Ascending aorta (tissue), 2 donors: ENCODE results near the gene CCNL2. TPM values are rescaled to one million over a fixed set of nuclear protein-coding genes. Genes with fewer than 3 reads are reported as not detected.
"Not testable (repeated sequence)": the region's sequence is repeated elsewhere in the genome, so short reads cannot be mapped to it uniquely, and the experiment has no call there.

Source experiments
- DNase-seq, 2 donors: peaks; one replicate each; pipeline ENCODE4 v3.0.0-alpha.2; 2019; ENCODE audit warnings: low spot score in 2 of 2
- H3K27ac ChIP-seq, 2 donors: fragments of 200-600 bp; sonication (generic); one replicate each; pipeline ENCODE4 v1.5.1; 2016 to 2017; ENCODE audit warnings: mild to moderate bottlenecking in 1 of 2
- H3K27me3 ChIP-seq: fragments of 200-600 bp; sonication (generic); one replicate; pipeline ENCODE4 v1.5.1; 2017
- H3K36me3 ChIP-seq, 2 donors: fragments of 200-600 bp; sonication (generic); one replicate each; pipeline ENCODE4 v1.5.1; 2016
- H3K4me1 ChIP-seq, 2 donors: fragments of 200-600 bp; sonication (generic); one replicate each; pipeline ENCODE4 v1.5.1; 2016 to 2017; ENCODE audit warnings: mild to moderate bottlenecking in 1 of 2
- H3K4me3 ChIP-seq, 2 donors: fragments of 200-600 bp; sonication (generic); one replicate each; pipeline ENCODE4 v1.5.1; 2016 to 2017; ENCODE audit warnings: mild to moderate bottlenecking in 1 of 2
- H3K9me3 ChIP-seq, 2 donors: fragments of 200-600 bp; sonication (generic); one replicate each; pipeline ENCODE4 v1.5.1; 2016
- CTCF ChIP-seq, 3 experiments: fragments of 200-600 bp in 2 of 3; fragments of 450-650 bp in 1 of 3; sonication (generic) in 2 of 3; IDR thresholded peaks; one replicate each; pipeline ENCODE4 v1.5.1; 2016 to 2019; ENCODE audit warnings: antibody characterized with exemption in 3 of 3, mild to moderate bottlenecking in 1 of 3, moderate library complexity in 1 of 3
- intact Hi-C: fragments of 100-400 bp; cut with DNase I; formaldehyde crosslinking; loops from one replicate; pipeline ENCODE4 v1.15.1; 2023
- total RNA-seq: library from RNA; depleted of rRNA; stranded (reverse); fragments of >200 nt; gene quantifications from one replicate; pipeline ENCODE4 v1.1.0, GENCODE V29; 2016

The CCNL2 gene
- total RNA-seq, 1 donor from 2014 or later = 150 TPM

GRCh38 chr1:1371746-1372711, 27.1 kb downstream of the CCNL2 start:
- peak in 1 of 2 donors; percentile 79 for DNase-seq
- peak; percentile 88 to 97 (median 96) for TF ChIP-seq CTCF (IDR thresholded peaks at IDR 0.05)
- H3K36me3 ChIP-seq = peaks cover 7 to 9% of the 10 kb centered on the region in 2 donors
- H3K27me3 ChIP-seq = no peaks in the 10 kb centered on the region
- no peak overlapping the region for H3K27ac ChIP-seq
- intact Hi-C loops = no loop called here
- H3K9me3 ChIP-seq = no peaks in the 10 kb centered on the region
- peaks cover 23 to 26% of the 10 kb centered on the region in 2 donors for H3K4me1 ChIP-seq
- H3K4me3 ChIP-seq = no peak overlapping the region

- H3K27ac ChIP-seq = no peak overlapping the region
- H3K4me1 ChIP-seq = peaks cover 23 to 26% of the 10 kb centered on the region in 2 donors
Measured at GRCh38 chr1:1371364-1371745, 27.8 kb downstream of the CCNL2 start.

GRCh38 chr1:1370771-1371300, 28.3 kb downstream of the CCNL2 start:
- Histone ChIP-seq H3K9me3 (no peaks in the 10 kb centered on the region), H3K4me1 (peaks cover 20 to 24% of the 10 kb centered on the region in 2 donors), H3K36me3 (peaks cover 7 to 9% of the 10 kb centered on the region in 2 donors), H3K27me3 (no peaks in the 10 kb centered on the region), H3K4me3 (no peak overlapping the region), H3K27ac (no peak overlapping the region)
- peak in 1 of 2 donors; percentile 63 for DNase-seq
- intact Hi-C loops = no loop called here
- TF ChIP-seq CTCF (IDR thresholded peaks at IDR 0.05) = no peak

More at GRCh38 chr1:1371364-1371745, 27.8 kb downstream of the CCNL2 start:
- no peak overlapping the region for H3K4me3 ChIP-seq
- peaks cover 7 to 9% of the 10 kb centered on the region in 2 donors for H3K36me3 ChIP-seq
- H3K27me3 ChIP-seq = no peaks in the 10 kb centered on the region
- H3K9me3 ChIP-seq = no peaks in the 10 kb centered on the region
- DNase-seq = no peak
- TF ChIP-seq CTCF (IDR thresholded peaks at IDR 0.05) = no peak
- intact Hi-C loops = no loop called here

- H3K27ac ChIP-seq, H3K4me3 ChIP-seq, DNase-seq, intact Hi-C loops, H3K27me3 ChIP-seq, H3K36me3 ChIP-seq, H3K9me3 ChIP-seq: not testable (repeated sequence)
- H3K4me1 ChIP-seq = peaks cover 19 to 21% of the 10 kb centered on the region in 2 donors
Measured at GRCh38 chr1:1370094-1370493, 29.0 kb downstream of the CCNL2 start.

- H3K4me3 ChIP-seq = no peak overlapping the region
- H3K9me3 ChIP-seq = no peaks in the 10 kb centered on the region
- H3K36me3 ChIP-seq = no peaks in the 10 kb centered on the region
- DNase-seq = no peak
- no peaks in the 10 kb centered on the region for H3K27me3 ChIP-seq
- peaks cover 5 to 9% of the 10 kb centered on the region in 2 donors for H3K4me1 ChIP-seq
- H3K27ac ChIP-seq = no peak overlapping the region
- intact Hi-C loops = no loop called here
- TF ChIP-seq CTCF (IDR thresholded peaks at IDR 0.05) = no peak
Measured at GRCh38 chr1:1367315-1367714, 31.8 kb downstream of the CCNL2 start.

GRCh38 chr1:1366699-1367066, 32.5 kb downstream of the CCNL2 start:
- Histone ChIP-seq H3K36me3 (no peaks in the 10 kb centered on the region), H3K4me3 (no peak overlapping the region), H3K9me3 (no peaks in the 10 kb centered on the region), H3K27me3 (no peaks in the 10 kb centered on the region), H3K27ac (no peak overlapping the region), H3K4me1 (peaks cover 1 to 7% of the 10 kb centered on the region in 2 donors)
- intact Hi-C loops = no loop called here
- TF ChIP-seq CTCF (IDR thresholded peaks at IDR 0.05) = no peak
- no peak for DNase-seq
